HepG2 (cell line): ENCODE measurements around the gene SH2D3A. TPM values are rescaled to one million over a fixed set of nuclear protein-coding genes. Genes with fewer than 3 reads are reported as not detected.

Experiments used
- BCL6 ChIP-seq: IDR thresholded peaks from 2 replicates; pipeline ENCODE4 v1.6.1; 2016; ENCODE audit warnings: missing genetic modification reagents, missing compliant biosample characterization
- BORCS8-MEF2B ChIP-seq: sonication (generic); formaldehyde crosslinking; IDR thresholded peaks from 2 replicates; pipeline ENCODE4 v1.8.0; 2022; ENCODE audit warnings: mild to moderate bottlenecking, missing genetic modification reagents
- CTCF ChIP-seq: sonication (generic); formaldehyde crosslinking; IDR thresholded peaks from 2 replicates; pipeline ENCODE4 v1.5.0; 2020; ENCODE audit warnings: mild to moderate bottlenecking, missing genetic modification reagents, moderate library complexity
- GMEB2 ChIP-seq: IDR thresholded peaks from 2 replicates; pipeline ENCODE4 v1.6.1; 2016; ENCODE audit warnings: missing biosample characterization, missing genetic modification reagents, low read depth
- HDAC2 ChIP-seq: sonication (generic); formaldehyde crosslinking; IDR thresholded peaks from 2 replicates; pipeline ENCODE4 v1.4.0; 2020; ENCODE audit warnings: missing genetic modification reagents
- NCOA5 ChIP-seq: sonication (generic); formaldehyde crosslinking; IDR thresholded peaks from 2 replicates; pipeline ENCODE4 v1.4.0; 2020; ENCODE audit warnings: missing genetic modification reagents
- PITX1 ChIP-seq: sonication (generic); formaldehyde crosslinking; IDR thresholded peaks from 2 replicates; pipeline ENCODE4 v1.5.1; 2020; ENCODE audit warnings: mild to moderate bottlenecking, missing genetic modification reagents
- POLR2A ChIP-seq, 2 experiments: IDR thresholded peaks; 2 replicates each; pipeline ENCODE4 v1.6.1; 2011; ENCODE audit warnings: low read depth in 2 of 2, low read length in 2 of 2, mild to moderate bottlenecking in 1 of 2, moderate library complexity in 1 of 2; ENCODE audit not compliant: insufficient read depth in 1 of 2
- RAD21 ChIP-seq: fragments of 450-650 bp; formaldehyde crosslinking; IDR thresholded peaks from 2 replicates; pipeline ENCODE4 v1.5.0; 2020; ENCODE audit warnings: mild to moderate bottlenecking
- RBM22 ChIP-seq: fragments of 200-400 bp; formaldehyde crosslinking; optimal IDR thresholded peaks from 2 replicates; pipeline ENCODE3; 2017; ENCODE audit warnings: mild to moderate bottlenecking, low read length, moderate library complexity
- SMAD3 ChIP-seq: sonication (generic); formaldehyde crosslinking; IDR thresholded peaks from 2 replicates; pipeline ENCODE4 v1.4.0; 2020; ENCODE audit warnings: missing genetic modification reagents
- STAG1 ChIP-seq: sonication (generic); formaldehyde crosslinking; IDR thresholded peaks from 2 replicates; pipeline ENCODE4 v1.4.0; 2020; ENCODE audit warnings: missing genetic modification reagents
- ZMYM4 ChIP-seq: sonication (generic); formaldehyde crosslinking; IDR thresholded peaks from 2 replicates; pipeline ENCODE4 v1.8.1; 2023; ENCODE audit warnings: mild to moderate bottlenecking, missing genetic modification reagents
- ZNF276 ChIP-seq: sonication (generic); formaldehyde crosslinking; IDR thresholded peaks from 2 replicates; pipeline ENCODE4 v1.4.0; 2020; ENCODE audit warnings: mild to moderate bottlenecking, low read depth, missing genetic modification reagents
- ZNF605 ChIP-seq: sonication (generic); formaldehyde crosslinking; IDR thresholded peaks from 2 replicates; pipeline ENCODE4 v1.8.0; 2022; ENCODE audit warnings: mild to moderate bottlenecking, missing genetic modification reagents
- ZNF687 ChIP-seq: sonication (generic); formaldehyde crosslinking; IDR thresholded peaks from 2 replicates; pipeline ENCODE4 v1.5.1; 2020; ENCODE audit warnings: mild to moderate bottlenecking, missing genetic modification reagents, moderate library complexity
- ZNF770 ChIP-seq: sonication (generic); formaldehyde crosslinking; IDR thresholded peaks from 2 replicates; pipeline ENCODE4 v1.5.0; 2020; ENCODE audit warnings: mild to moderate bottlenecking, missing genetic modification reagents
- ZNF816 ChIP-seq: sonication (generic); formaldehyde crosslinking; IDR thresholded peaks from 2 replicates; pipeline ENCODE4 v1.8.0; 2022; ENCODE audit warnings: missing genetic modification reagents, mild to moderate bottlenecking, borderline replicate concordance
- polyA plus RNA-seq, 8 experiments: library from polyadenylated mRNA; depleted of rRNA in 3 of 8; stranded (reverse) in 7 of 8; unstranded in 1 of 8; fragments of >200 nt; fragmentation: Illumina TruSeq in 4 of 8; extraction: Trizol in 4 of 8; gene quantifications; 2 replicates each; pipeline versions ENCODE4 v1.2.1 to v1.2.3, GENCODE V29; 2011 to 2016; ENCODE audit warnings: low read depth in 4 of 8, missing spikeins in 1 of 8, mixed read lengths in 1 of 8; ENCODE audit not compliant: insufficient read depth in 1 of 8
- total RNA-seq, 5 experiments: library from RNA; depleted of rRNA; stranded (reverse); fragments of >200 nt; fragmentation: Illumina TruSeq; extraction: Trizol; gene quantifications; 2 replicates each; pipeline ENCODE4 v1.2.3, GENCODE V29; 2016; ENCODE audit warnings: low read depth in 1 of 5

The SH2D3A gene
- total and polyA plus RNA-seq, 2 of the 13 experiments (the other 11 are each of a cell fraction or from before 2014, with no cell fraction given), result 1.0 to 2.2 TPM

- TF ChIP-seq ZNF816 (CRISPR knock-in tag), result no peak
- TF ChIP-seq POLR2A (IDR thresholded peaks at IDR 0.05; ENCODE audit: insufficient read depth in 1 of 2, low read depth in 2 of 2, low read length in 2 of 2), result peak; percentile 21 to 49; a peak in 1 of 4 replicates
- 0 out of 2 replicates have a peak, but pooled peaks have one; percentile 20 for TF ChIP-seq ZNF276 (CRISPR knock-in tag)
- TF ChIP-seq ZNF605 (CRISPR knock-in tag), result peak; percentile 24; the same call in 1 of the 2 replicates
- TF ChIP-seq ZNF687, result peak; percentile 71
- peak; percentile 42; the same call in 1 of the 2 replicates for TF ChIP-seq HDAC2
- 0 out of 2 replicates have a peak, but pooled peaks have one; percentile 23 for TF ChIP-seq BORCS8-MEF2B (CRISPR knock-in tag)
- peak; percentile 82 for TF ChIP-seq RAD21 (CRISPR knock-in tag)
- TF ChIP-seq SMAD3 (CRISPR knock-in tag), result 0 out of 2 replicates have a peak, but pooled peaks have one; percentile 21
- TF ChIP-seq ZMYM4 (CRISPR knock-in tag), result 0 out of 2 replicates have a peak, but pooled peaks have one; percentile 24
- no peak for TF ChIP-seq GMEB2 (CRISPR knock-in tag)
- peak; percentile 93 for TF ChIP-seq ZNF770 (CRISPR knock-in tag)
- TF ChIP-seq RBM22, result no peak
- TF ChIP-seq CTCF, result peak; percentile 88
- TF ChIP-seq BCL6 (CRISPR knock-in tag), result no peak
- TF ChIP-seq PITX1 (CRISPR knock-in tag), result 0 out of 2 replicates have a peak, but pooled peaks have one; percentile 42
- no peak for TF ChIP-seq NCOA5 (CRISPR knock-in tag)
- peak; percentile 83 for TF ChIP-seq STAG1
These were observed 30.9 kb downstream of the SH2D3A start (continued) for GRCh38 chr19:6736169-6736916.
